Measurements from ENCODE around the gene DHRS7C. TPM values are rescaled to one million over a fixed set of nuclear protein-coding genes. Genes with fewer than 3 reads are reported as not detected.

Gene DHRS7C
- total RNA-seq, 2 donors from 2014 or later: not detected

DNA sequence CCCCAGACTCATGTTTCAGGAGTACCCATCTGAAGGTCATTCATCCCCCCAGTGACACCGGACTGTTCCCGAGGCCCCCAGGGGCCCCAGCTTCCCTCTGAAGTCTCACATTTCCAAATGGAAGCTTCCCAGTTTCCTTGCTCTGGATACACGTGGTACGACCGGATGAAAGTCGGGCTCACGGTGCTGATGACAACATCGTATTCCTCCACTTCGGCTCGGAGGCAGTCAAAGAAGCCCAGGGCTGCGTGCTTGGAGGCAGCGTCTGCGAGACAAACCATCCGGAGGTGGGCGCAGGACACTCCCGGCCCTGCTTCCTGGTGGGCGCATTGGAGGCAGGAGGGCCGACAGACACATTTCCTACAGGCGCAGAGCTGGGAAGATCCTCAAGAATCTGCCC, 18.7 kb downstream of the DHRS7C start:
- no peaks in the 10 kb centered on the region for H3K9me3 ChIP-seq
- H3K36me3 ChIP-seq: no peaks in the 10 kb centered on the region
- ATAC-seq (ENCODE audit: insufficient number of reproducible peaks, low FRiP score, low read depth): no peak
- no peak for DNase-seq (ENCODE audit: low spot score)
- TF ChIP-seq, protein P1, sequence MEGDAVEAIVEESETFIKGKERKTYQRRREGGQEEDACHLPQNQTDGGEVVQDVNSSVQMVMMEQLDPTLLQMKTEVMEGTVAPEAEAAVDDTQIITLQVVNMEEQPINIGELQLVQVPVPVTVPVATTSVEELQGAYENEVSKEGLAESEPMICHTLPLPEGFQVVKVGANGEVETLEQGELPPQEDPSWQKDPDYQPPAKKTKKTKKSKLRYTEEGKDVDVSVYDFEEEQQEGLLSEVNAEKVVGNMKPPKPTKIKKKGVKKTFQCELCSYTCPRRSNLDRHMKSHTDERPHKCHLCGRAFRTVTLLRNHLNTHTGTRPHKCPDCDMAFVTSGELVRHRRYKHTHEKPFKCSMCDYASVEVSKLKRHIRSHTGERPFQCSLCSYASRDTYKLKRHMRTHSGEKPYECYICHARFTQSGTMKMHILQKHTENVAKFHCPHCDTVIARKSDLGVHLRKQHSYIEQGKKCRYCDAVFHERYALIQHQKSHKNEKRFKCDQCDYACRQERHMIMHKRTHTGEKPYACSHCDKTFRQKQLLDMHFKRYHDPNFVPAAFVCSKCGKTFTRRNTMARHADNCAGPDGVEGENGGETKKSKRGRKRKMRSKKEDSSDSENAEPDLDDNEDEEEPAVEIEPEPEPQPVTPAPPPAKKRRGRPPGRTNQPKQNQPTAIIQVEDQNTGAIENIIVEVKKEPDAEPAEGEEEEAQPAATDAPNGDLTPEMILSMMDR (IDR thresholded peaks at IDR 0.05): no peak
- H3K27ac ChIP-seq: no peak overlapping the region
- H3K27me3 ChIP-seq (replicated peaks; ENCODE audit: insufficient read depth): no peaks in the 10 kb centered on the region
- no peak overlapping the region for H3K4me3 ChIP-seq
- H3K4me1 ChIP-seq (ENCODE audit: control insufficient read depth in 1 of 2, low read depth in 2 of 2): no peaks in the 10 kb centered on the region

DNA sequence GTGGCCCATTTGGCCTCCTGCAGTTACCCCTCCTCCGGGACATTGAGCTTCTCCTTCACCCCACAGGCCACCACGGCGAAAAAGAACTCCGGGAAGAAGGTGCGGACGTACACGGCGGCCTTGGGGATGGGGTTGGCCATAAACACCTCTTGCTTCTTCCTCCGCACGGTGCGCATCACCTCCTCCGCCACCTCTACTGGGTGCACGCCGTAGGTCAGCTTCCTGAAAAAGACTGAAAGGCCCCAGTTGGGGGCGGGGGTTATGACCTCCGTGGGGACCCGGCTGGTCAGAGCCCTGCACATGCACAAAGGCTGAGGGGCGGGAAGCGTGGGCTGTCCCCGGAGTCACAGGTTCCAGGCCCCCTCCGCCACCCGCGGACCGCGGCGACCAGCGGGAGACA, 19.9 kb downstream of the DHRS7C start:
- TF ChIP-seq, protein P1 (IDR thresholded peaks at IDR 0.05): no peak
- Histone ChIP-seq H3K4me1 (ENCODE audit: control insufficient read depth in 1 of 2, low read depth in 2 of 2) (no peaks in the 10 kb centered on the region), H3K27me3 (replicated peaks; ENCODE audit: insufficient read depth) (no peaks in the 10 kb centered on the region), H3K36me3 (no peaks in the 10 kb centered on the region), H3K9me3 (no peaks in the 10 kb centered on the region), H3K27ac (no peak overlapping the region), H3K4me3 (no peak overlapping the region)
- no peak for ATAC-seq (ENCODE audit: insufficient number of reproducible peaks, low FRiP score, low read depth)
- DNase-seq (ENCODE audit: low spot score): no peak

DNA sequence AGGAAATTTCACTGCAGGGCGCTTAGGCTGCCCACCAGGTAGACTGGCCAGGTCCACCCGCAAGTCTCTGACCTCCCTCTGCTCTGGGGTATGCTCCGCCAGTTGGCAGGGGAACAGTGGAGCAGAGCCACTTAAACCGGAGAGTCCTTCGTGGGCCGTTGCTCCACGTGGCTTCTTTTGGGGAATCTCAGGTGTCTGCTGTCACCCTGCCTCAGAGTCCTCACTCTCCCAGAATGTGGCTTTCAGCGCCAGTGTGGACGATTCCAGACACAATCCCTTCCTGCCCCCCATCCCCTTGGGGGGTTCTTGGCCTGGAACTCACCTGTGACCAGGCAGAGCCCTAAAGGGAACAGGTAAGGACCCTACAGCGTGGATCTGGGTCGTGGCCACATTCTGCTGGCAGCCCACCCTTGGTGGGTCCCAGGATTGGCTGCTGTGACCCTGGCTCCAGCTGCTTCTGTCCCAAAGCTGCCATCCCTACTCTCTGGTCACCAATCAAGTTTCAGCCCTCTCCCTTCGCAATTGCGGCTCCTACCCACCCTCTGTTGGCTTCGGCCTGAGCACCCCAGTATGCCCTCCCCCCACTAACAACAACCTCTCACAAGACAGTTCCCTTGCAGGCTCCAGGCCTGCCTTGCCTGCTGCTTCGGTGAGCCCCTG, 22.2 kb downstream of the DHRS7C start:
- H3K9me3 ChIP-seq: no peaks in the 10 kb centered on the region
- no peaks in the 10 kb centered on the region for H3K4me1 ChIP-seq (ENCODE audit: control insufficient read depth in 1 of 2, low read depth in 2 of 2)
- no peaks in the 10 kb centered on the region for H3K27me3 ChIP-seq (replicated peaks; ENCODE audit: insufficient read depth)
- H3K4me3 ChIP-seq: no peak overlapping the region
- DNase-seq (ENCODE audit: low spot score): no peak
- TF ChIP-seq, protein P1 (IDR thresholded peaks at IDR 0.05): no peak
- ATAC-seq (ENCODE audit: insufficient number of reproducible peaks, low FRiP score, low read depth): no peak
- H3K36me3 ChIP-seq: no peaks in the 10 kb centered on the region
- no peak overlapping the region for H3K27ac ChIP-seq

DNA sequence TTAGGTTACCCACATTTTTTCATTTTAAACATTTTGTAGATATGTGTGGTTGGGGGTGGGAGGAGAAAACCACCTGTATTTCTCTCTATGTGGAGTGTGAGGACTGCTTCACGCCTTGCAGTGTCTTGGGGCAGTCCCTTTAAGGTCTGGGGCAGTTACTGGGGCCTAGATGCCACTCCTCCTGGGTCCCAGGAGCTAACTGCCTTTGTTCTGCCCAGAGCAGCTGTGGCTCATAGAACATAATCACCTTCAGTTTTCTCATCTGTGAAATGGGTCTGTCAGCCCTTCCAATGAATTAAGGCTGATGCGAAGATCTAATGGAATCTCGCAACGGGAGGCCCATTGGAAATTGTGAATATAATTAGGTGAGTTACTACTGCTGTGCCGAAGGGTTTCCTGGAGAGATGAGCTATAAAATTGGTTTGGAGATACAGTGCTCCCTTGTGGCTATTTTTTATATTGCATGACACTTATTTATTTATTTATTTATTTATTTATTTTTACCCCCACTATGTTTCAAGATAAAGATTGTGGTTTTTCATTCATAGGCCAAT, 22.9 kb downstream of the DHRS7C start:
- DNase-seq (ENCODE audit: low spot score): no peak

DNA sequence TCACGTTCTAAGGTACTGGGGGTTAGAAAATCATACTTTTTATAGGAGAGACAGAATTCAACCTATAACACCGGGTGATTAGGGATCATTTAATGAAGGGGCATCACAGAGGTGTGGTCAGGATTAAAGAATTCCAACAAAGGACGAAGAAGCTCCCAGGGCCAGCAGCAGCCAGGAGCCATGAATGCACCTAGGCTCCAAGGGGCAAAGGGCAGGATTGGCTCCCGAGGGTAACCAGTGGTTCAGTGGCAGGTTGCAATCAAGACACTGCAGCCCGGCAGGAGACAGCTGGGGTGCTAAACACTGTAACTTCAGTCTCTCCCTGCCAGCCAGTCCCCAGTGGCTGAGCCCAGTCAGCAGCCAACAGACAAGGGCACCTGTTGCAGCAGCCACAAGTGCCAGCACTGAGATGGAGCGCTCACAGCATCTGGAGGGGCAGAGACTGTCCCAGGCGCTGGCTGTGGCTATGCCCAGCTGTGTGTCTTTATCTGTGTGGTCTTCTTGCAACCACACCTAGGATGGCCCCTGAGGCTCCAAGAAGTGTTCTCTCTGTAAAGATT, 23.9 kb downstream of the DHRS7C start:
- TF ChIP-seq, protein P1 (IDR thresholded peaks at IDR 0.05): no peak
- Histone ChIP-seq H3K27ac (no peak overlapping the region), H3K9me3 (no peaks in the 10 kb centered on the region), H3K4me3 (no peak overlapping the region), H3K27me3 (replicated peaks; ENCODE audit: insufficient read depth) (no peaks in the 10 kb centered on the region), H3K4me1 (ENCODE audit: control insufficient read depth in 1 of 2, low read depth in 2 of 2) (no peaks in the 10 kb centered on the region), H3K36me3 (no peaks in the 10 kb centered on the region)
- ATAC-seq (ENCODE audit: insufficient number of reproducible peaks, low FRiP score, low read depth) (no peak), DNase-seq (ENCODE audit: low spot score) (no peak)

More for the DNA sequence above, 22.9 kb downstream of the DHRS7C start:
- no peak for ATAC-seq (ENCODE audit: insufficient number of reproducible peaks, low FRiP score, low read depth)
- Histone ChIP-seq H3K4me3 (no peak overlapping the region), H3K27me3 (replicated peaks; ENCODE audit: insufficient read depth) (no peaks in the 10 kb centered on the region), H3K9me3 (no peaks in the 10 kb centered on the region), H3K4me1 (ENCODE audit: control insufficient read depth in 1 of 2, low read depth in 2 of 2) (no peaks in the 10 kb centered on the region), H3K36me3 (no peaks in the 10 kb centered on the region), H3K27ac (no peak overlapping the region)
- TF ChIP-seq, protein P1 (IDR thresholded peaks at IDR 0.05): peak; percentile 46
